ENCODE results near the gene UNC13A. TPM values are rescaled to one million over a fixed set of nuclear protein-coding genes. Genes with fewer than 3 reads are reported as not detected.

UNC13A gene
- polyA plus RNA-seq, 1 donor from 2014 or later = 7.8 TPM

GRCh38 chr19:17722655-17723240 lies 34.6 kb upstream of the UNC13A start:
- no peak overlapping the region for H3K9ac ChIP-seq (ENCODE audit: low read length)
- H2AFZ ChIP-seq (ENCODE audit: low read depth, low read length) = no peak overlapping the region
- no peak for TF ChIP-seq SMC3 (conservative IDR thresholded peaks at IDR 0.05; ENCODE audit: poor library complexity)
- TF ChIP-seq EP300 (conservative IDR thresholded peaks at IDR 0.05; ENCODE audit: poor library complexity, severe bottlenecking) = no peak
- no peak for TF ChIP-seq MXI1 (conservative IDR thresholded peaks at IDR 0.05; ENCODE audit: poor library complexity, severe bottlenecking)
- TF ChIP-seq REST (IDR thresholded peaks at IDR 0.05; ENCODE audit: borderline replicate concordance) = no peak
- TF ChIP-seq POLR2AphosphoS5 (IDR thresholded peaks at IDR 0.05) = no peak
- no peak for TF ChIP-seq EZH2 (IDR thresholded peaks at IDR 0.05; ENCODE audit: borderline replicate concordance, insufficient read depth, low read length, poor library complexity, severe bottlenecking)
- TF ChIP-seq RAD21 (conservative IDR thresholded peaks at IDR 0.05) = no peak
- TF ChIP-seq TAF1 (IDR thresholded peaks at IDR 0.05; ENCODE audit: low read depth) = no peak
- no peak for TF ChIP-seq CTCF (IDR thresholded peaks at IDR 0.05; ENCODE audit: poor library complexity, severe bottlenecking)
- no peaks in the 10 kb centered on the region for H3K27me3 ChIP-seq (ENCODE audit: insufficient read depth, low read depth, low read length)
- no peaks in the 10 kb centered on the region for H3F3A ChIP-seq (ENCODE audit: insufficient read depth, low read length, poor library complexity, severe bottlenecking)
- H3K4me2 ChIP-seq (ENCODE audit: low read length) = no peak overlapping the region
- no peaks in the 10 kb centered on the region for H3K9me2 ChIP-seq (ENCODE audit: insufficient read depth, low read length)
- H3K36me3 ChIP-seq (ENCODE audit: insufficient read depth, low read length) = no peaks in the 10 kb centered on the region
- H3K79me2 ChIP-seq (replicated peaks; ENCODE audit: insufficient read depth, low read length) = peaks cover 23% of the 10 kb centered on the region
- H4K20me1 ChIP-seq (ENCODE audit: insufficient read depth) = peaks cover 4% of the 10 kb centered on the region
- no peaks in the 10 kb centered on the region for H3K9me3 ChIP-seq (ENCODE audit: low read length)
- no peak overlapping the region for H3K27ac ChIP-seq (ENCODE audit: low read length)
- H3K4me3 ChIP-seq (ENCODE audit: low read length) = no peak overlapping the region

GRCh38 chr19:17721821-17722220 lies 33.7 kb upstream of the UNC13A start:
- Histone ChIP-seq H4K20me1 (ENCODE audit: insufficient read depth) (peaks cover 4% of the 10 kb centered on the region), H3K27me3 (ENCODE audit: insufficient read depth, low read depth, low read length) (no peaks in the 10 kb centered on the region), H3K9me2 (ENCODE audit: insufficient read depth, low read length) (no peaks in the 10 kb centered on the region), H3K36me3 (ENCODE audit: insufficient read depth, low read length) (no peaks in the 10 kb centered on the region), H3F3A (ENCODE audit: insufficient read depth, low read length, poor library complexity, severe bottlenecking) (no peaks in the 10 kb centered on the region), H3K27ac (ENCODE audit: low read length) (no peak overlapping the region), H3K4me3 (ENCODE audit: low read length) (no peak overlapping the region), H3K9me3 (ENCODE audit: low read length) (no peaks in the 10 kb centered on the region), H3K4me2 (ENCODE audit: low read length) (no peak overlapping the region), H3K9ac (ENCODE audit: low read length) (no peak overlapping the region), H3K79me2 (replicated peaks; ENCODE audit: insufficient read depth, low read length) (peaks cover 23% of the 10 kb centered on the region), H2AFZ (ENCODE audit: low read depth, low read length) (no peak overlapping the region)
- TF ChIP-seq POLR2AphosphoS5 (IDR thresholded peaks at IDR 0.05) (no peak), REST (IDR thresholded peaks at IDR 0.05; ENCODE audit: borderline replicate concordance) (no peak), EZH2 (IDR thresholded peaks at IDR 0.05; ENCODE audit: borderline replicate concordance, insufficient read depth, low read length, poor library complexity, severe bottlenecking) (no peak)

Measured in neural cell (in vitro differentiated cells).